Upper lobe of left lung (tissue), 4 donors: ENCODE results near the gene FKBP8.
A peak's percentile ranks its signal among the peaks of the same experiment; 100 is the strongest.

Experiments
- EP300 ChIP-seq, 4 donors: sonication (generic); formaldehyde crosslinking; IDR thresholded peaks; one replicate each; pipeline ENCODE4 v1.5.1; 2017; ENCODE audit warnings: antibody characterized with exemption in 4 of 4, control low read depth in 2 of 4
- TF ChIP-seq, protein P1 (sequence below), 6 experiments: fragments of 450-650 bp in 4 of 6; fragments of 200-600 bp in 2 of 6; sonication (generic) in 2 of 6; IDR thresholded peaks; one replicate each; pipeline ENCODE4 v1.5.1; 2016 to 2019; ENCODE audit warnings: antibody characterized with exemption in 6 of 6

DNA sequence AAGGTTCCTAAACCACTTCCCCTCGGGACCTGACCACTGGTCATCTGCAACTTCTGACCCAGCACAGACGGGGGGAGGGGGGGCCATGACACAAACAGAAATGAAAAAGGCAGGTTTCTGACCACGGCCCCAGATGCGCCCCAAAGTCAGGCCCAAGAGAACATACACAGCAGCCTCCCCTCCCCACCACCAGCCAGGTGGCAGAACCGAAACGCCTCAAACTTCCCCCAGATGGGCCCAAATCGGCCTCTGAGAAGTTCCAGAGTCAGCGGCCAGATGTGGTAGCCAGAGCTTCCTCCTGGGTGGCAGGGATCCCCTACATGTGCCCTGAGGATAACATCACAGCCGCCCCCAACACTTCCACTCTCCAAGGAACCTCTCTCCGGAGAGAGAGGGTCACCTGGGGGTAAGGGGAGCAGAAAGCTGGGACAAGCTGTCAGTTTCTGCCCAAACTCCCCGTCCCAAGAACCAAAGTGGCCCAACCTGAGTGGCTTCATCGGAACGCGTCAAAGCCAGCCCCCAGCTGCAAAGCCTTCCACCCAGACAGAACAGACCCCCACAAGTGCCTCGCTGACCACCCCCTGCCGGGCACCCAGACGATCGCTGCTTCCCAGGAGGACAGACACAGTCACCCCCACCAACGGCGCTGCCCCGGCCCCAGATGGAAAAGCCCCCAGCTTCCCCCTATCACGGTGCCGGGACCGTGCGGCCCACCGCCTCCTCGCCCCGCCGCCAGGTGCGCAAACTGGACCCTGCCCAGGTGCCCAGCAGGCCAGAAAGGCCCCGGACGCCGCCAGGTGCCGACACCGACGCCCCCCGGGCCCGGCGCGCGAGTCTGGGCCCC lies 22.3 kb downstream of the FKBP8 start:
- TF ChIP-seq, protein P1, sequence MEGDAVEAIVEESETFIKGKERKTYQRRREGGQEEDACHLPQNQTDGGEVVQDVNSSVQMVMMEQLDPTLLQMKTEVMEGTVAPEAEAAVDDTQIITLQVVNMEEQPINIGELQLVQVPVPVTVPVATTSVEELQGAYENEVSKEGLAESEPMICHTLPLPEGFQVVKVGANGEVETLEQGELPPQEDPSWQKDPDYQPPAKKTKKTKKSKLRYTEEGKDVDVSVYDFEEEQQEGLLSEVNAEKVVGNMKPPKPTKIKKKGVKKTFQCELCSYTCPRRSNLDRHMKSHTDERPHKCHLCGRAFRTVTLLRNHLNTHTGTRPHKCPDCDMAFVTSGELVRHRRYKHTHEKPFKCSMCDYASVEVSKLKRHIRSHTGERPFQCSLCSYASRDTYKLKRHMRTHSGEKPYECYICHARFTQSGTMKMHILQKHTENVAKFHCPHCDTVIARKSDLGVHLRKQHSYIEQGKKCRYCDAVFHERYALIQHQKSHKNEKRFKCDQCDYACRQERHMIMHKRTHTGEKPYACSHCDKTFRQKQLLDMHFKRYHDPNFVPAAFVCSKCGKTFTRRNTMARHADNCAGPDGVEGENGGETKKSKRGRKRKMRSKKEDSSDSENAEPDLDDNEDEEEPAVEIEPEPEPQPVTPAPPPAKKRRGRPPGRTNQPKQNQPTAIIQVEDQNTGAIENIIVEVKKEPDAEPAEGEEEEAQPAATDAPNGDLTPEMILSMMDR (IDR thresholded peaks at IDR 0.05): peak in 1 of 6 experiments; percentile 17
- TF ChIP-seq EP300 (IDR thresholded peaks at IDR 0.05): no peak
